PC-3 (cell line): ENCODE measurements around the gene CHKA. TPM values are rescaled to one million over a fixed set of nuclear protein-coding genes. Genes with fewer than 3 reads are reported as not detected.

Experiments used
- ATAC-seq: fragments of 200-7000 bp; cut with Tn5 transposase; 2 replicates; pipeline ENCODE4 v1.9.1; 2020; ENCODE audit warnings: mild to moderate bottlenecking, moderate library complexity
- BruUV-seq: library from RNA; stranded (reverse); fragments of 400-500 nt; replicated peaks from 2 replicates; lab custom pipeline; 2021; lab: Mats Ljungman, UMichigan
- CTCF ChIA-PET: fragments of 300-600 bp; sonication (Branson Sonifier 250); formaldehyde crosslinking; loops from one replicate; lab custom pipeline; 2022; ENCODE audit warnings: antibody characterized with exemption; lab: Charles Lee
- POLR2A ChIA-PET: fragments of 300-600 bp; sonication (Branson Sonifier 250); formaldehyde crosslinking; loops from one replicate; lab custom pipeline; 2022; ENCODE audit warnings: antibody characterized with exemption; ENCODE audit not compliant: unreplicated experiment; lab: Charles Lee
- DNase-seq: peaks from one replicate; pipeline ENCODE4 v3.0.0-alpha.2; 2015
- H2AFZ ChIP-seq: fragments of 300-600 bp; sonication (generic); 2 replicates; pipeline ENCODE4 v1.6.0; 2016; ENCODE audit warnings: antibody characterized with exemption, low read length
- H3F3A ChIP-seq: fragments of 300-600 bp; sonication (generic); one replicate; pipeline ENCODE4 v1.6.0; 2017; ENCODE audit warnings: antibody characterized with exemption, low read length, control low read depth, mild to moderate bottlenecking; ENCODE audit not compliant: unreplicated experiment
- H3K27ac ChIP-seq: fragments of 300-600 bp; sonication (generic); 2 replicates; pipeline ENCODE4 v1.5.1; 2016; ENCODE audit warnings: mild to moderate bottlenecking, low read length
- H3K27me3 ChIP-seq: fragments of 300-600 bp; sonication (generic); 2 replicates; pipeline ENCODE4 v1.6.1; 2016; ENCODE audit warnings: low read length, mixed read lengths
- H3K36me3 ChIP-seq: fragments of 300-600 bp; sonication (generic); 2 replicates; pipeline ENCODE4 v1.6.1; 2016; ENCODE audit warnings: low read depth, mixed run types, low read length, mixed read lengths
- H3K4me1 ChIP-seq: fragments of 300-600 bp; sonication (generic); 2 replicates; pipeline ENCODE4 v1.5.1; 2016; ENCODE audit warnings: low read length; ENCODE audit not compliant: insufficient read depth
- H3K4me2 ChIP-seq: fragments of 300-600 bp; sonication (generic); 2 replicates; pipeline ENCODE4 v1.6.0; 2016; ENCODE audit warnings: low read length
- H3K4me3 ChIP-seq: fragments of 300-600 bp; sonication (generic); 2 replicates; pipeline ENCODE4 v1.5.1; 2016; ENCODE audit warnings: mild to moderate bottlenecking, low read length, mixed read lengths
- H3K79me2 ChIP-seq: fragments of 300-600 bp; sonication (generic); 2 replicates; pipeline ENCODE4 v1.6.1; 2017; ENCODE audit warnings: low read length, mixed read lengths
- H3K9ac ChIP-seq: fragments of 300-600 bp; sonication (generic); 2 replicates; pipeline ENCODE4 v1.6.0; 2016; ENCODE audit warnings: mild to moderate bottlenecking, low read length
- H3K9me2 ChIP-seq: fragments of 300-600 bp; sonication (generic); replicated peaks from 2 replicates; pipeline ENCODE4 v1.6.1; 2016; ENCODE audit warnings: mixed run types, low read length, mixed read lengths
- H3K9me3 ChIP-seq: fragments of 300-600 bp; sonication (generic); 2 replicates; pipeline ENCODE4 v1.6.1; 2016; ENCODE audit warnings: low read length, mixed read lengths
- H4K20me1 ChIP-seq: fragments of 300-600 bp; sonication (generic); 2 replicates; pipeline ENCODE4 v1.6.1; 2016; ENCODE audit warnings: low read length, mixed read lengths
- EZH2 ChIP-seq: fragments of 300-600 bp; sonication (generic); IDR thresholded peaks from one replicate; pipeline ENCODE4 v1.6.1; 2017; ENCODE audit warnings: antibody characterized with exemption, mild to moderate bottlenecking, low read length; ENCODE audit not compliant: unreplicated experiment
- EZH2phosphoT487 ChIP-seq: fragments of 300-600 bp; sonication (generic); IDR thresholded peaks from 2 replicates; pipeline ENCODE4 v1.6.1; 2018; ENCODE audit warnings: mild to moderate bottlenecking, antibody characterized with exemption, low read length, borderline replicate concordance
- intact Hi-C: fragments of 100-400 bp; cut with micrococcal nuclease; formaldehyde crosslinking; loops from 2 replicates; pipeline ENCODE4 v1.9.0; 2023
- total RNA-seq: library from RNA; depleted of rRNA; stranded (reverse); fragments of >200 nt; gene quantifications from 2 replicates; pipeline ENCODE4 v1.2.3, GENCODE V29; 2014
- TF ChIP-seq, protein P1 (sequence below): fragments of 300-600 bp; sonication (generic); conservative IDR thresholded peaks from 2 replicates; pipeline ENCODE4 v1.5.1; 2017; ENCODE audit warnings: antibody characterized with exemption, low read depth, mild to moderate bottlenecking, low read length

CHKA gene
- total RNA-seq, 1 experiment from 2014 or later: 57.5 TPM

GRCh38 chr11:68120273-68121066 lies 718 bp downstream of the CHKA start:
- no peaks in the 10 kb centered on the region for H3K27me3 ChIP-seq
- H3K4me3 ChIP-seq: peak overlapping the region; percentile 92
- H3K9me3 ChIP-seq: no peaks in the 10 kb centered on the region
- H3K4me1 ChIP-seq: peaks cover 42% of the 10 kb centered on the region
- TSS peak; percentile 47 for BruUV-seq
- peaks cover 47% of the 10 kb centered on the region for H4K20me1 ChIP-seq
- H3K9ac ChIP-seq: peak overlapping the region; percentile 54
- DNase-seq (peak; percentile 47), ATAC-seq (peak; percentile 5)
- peak overlapping the region; percentile 82 for H3K4me2 ChIP-seq
- peaks cover 50% of the 10 kb centered on the region for H3K79me2 ChIP-seq
- H3K27ac ChIP-seq: no peak overlapping the region
- ChIA-PET POLR2A (interaction anchor here (0.5 to 0.7 kb wide), 3 partner anchors 19 to 353 kb away, joined by 3 to 5 read pairs (median 4); no protein-coding TSS in a partner anchor), CTCF (no interaction called here)
- TF ChIP-seq, protein P1, sequence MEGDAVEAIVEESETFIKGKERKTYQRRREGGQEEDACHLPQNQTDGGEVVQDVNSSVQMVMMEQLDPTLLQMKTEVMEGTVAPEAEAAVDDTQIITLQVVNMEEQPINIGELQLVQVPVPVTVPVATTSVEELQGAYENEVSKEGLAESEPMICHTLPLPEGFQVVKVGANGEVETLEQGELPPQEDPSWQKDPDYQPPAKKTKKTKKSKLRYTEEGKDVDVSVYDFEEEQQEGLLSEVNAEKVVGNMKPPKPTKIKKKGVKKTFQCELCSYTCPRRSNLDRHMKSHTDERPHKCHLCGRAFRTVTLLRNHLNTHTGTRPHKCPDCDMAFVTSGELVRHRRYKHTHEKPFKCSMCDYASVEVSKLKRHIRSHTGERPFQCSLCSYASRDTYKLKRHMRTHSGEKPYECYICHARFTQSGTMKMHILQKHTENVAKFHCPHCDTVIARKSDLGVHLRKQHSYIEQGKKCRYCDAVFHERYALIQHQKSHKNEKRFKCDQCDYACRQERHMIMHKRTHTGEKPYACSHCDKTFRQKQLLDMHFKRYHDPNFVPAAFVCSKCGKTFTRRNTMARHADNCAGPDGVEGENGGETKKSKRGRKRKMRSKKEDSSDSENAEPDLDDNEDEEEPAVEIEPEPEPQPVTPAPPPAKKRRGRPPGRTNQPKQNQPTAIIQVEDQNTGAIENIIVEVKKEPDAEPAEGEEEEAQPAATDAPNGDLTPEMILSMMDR: no peak
- TF ChIP-seq EZH2: no peak
- no peak for TF ChIP-seq EZH2phosphoT487
- peaks cover 12% of the 10 kb centered on the region; the same call in 1 of the 2 replicates for H3K36me3 ChIP-seq
- intact Hi-C loops: loop anchor here (5.0 kb wide), 1 partner anchor 83 kb away; the partner anchor contains the start of gene TCIRG1
- H3F3A ChIP-seq: no peaks in the 10 kb centered on the region
- H3K9me2 ChIP-seq: no peaks in the 10 kb centered on the region
- no peak overlapping the region for H2AFZ ChIP-seq

DNA sequence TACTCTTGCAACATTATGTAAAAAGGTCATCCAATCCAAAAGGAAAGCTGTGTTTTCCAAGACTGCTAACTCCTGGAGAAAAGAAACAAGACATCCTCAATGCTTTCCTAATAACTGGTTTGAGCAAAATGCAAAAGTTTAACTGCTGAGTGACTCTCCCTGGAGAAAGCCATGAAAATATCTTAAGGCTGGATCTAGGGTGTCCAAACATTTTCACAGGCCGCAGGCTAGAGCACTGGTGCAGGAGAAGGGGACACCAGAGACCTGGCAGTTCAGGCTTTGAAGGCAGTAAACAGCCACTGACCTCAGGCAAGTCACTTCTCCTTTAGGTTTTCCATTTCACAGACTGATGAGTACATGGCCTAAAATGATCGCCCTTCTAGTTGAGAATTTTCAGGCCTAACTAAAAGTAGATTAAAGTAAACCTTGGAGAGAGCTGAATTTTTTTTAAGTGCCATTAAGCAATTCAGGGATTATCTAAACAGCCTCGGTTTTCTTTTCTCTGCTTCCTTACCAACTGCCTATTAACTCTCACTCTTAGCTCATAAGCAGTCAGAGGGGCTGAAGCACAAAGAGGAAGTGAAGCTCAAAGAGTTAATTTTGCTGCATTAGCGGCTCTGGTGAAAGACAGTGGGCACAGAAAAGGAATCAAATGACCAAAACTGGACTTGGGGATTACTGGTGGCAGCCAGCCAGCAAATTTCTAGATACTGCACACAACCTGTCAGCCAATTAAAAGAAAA lies 2.3 kb downstream of the CHKA start:
- CTCF ChIA-PET: interaction anchor here (0.8 kb wide), 1 partner anchor 93 kb away, joined by 3 read pairs; no protein-coding TSS in a partner anchor
- DNase-seq: peak; percentile 41
- POLR2A ChIA-PET: interaction anchor here (0.6 to 0.7 kb wide), 2 partner anchors 43 to 50 kb away, joined by 3 to 4 read pairs; no protein-coding TSS in a partner anchor
- peaks cover 56% of the 10 kb centered on the region for H4K20me1 ChIP-seq
- no peak overlapping the region for H2AFZ ChIP-seq
- intact Hi-C loops: no loop called here
- peaks cover 17% of the 10 kb centered on the region; the same call in 1 of the 2 replicates for H3K36me3 ChIP-seq
- TF ChIP-seq, protein P1: no peak
- TF ChIP-seq EZH2phosphoT487 (no peak), EZH2 (no peak)
- H3K4me1 ChIP-seq: peaks cover 38% of the 10 kb centered on the region
- H3K79me2 ChIP-seq: peaks cover 66% of the 10 kb centered on the region
- H3K27me3 ChIP-seq: no peaks in the 10 kb centered on the region
- H3K9me2 ChIP-seq: no peaks in the 10 kb centered on the region
- BruUV-seq: no TSS peak
- H3K4me2 ChIP-seq: peak overlapping the region; percentile 82
- peak overlapping the region; percentile 92 for H3K4me3 ChIP-seq
- H3K9me3 ChIP-seq: no peaks in the 10 kb centered on the region
- no peak overlapping the region for H3K9ac ChIP-seq
- H3K27ac ChIP-seq: no peak overlapping the region
- no peaks in the 10 kb centered on the region for H3F3A ChIP-seq
- ATAC-seq: no peak
